Prostate gland (tissue), 2 donors: ENCODE data around the gene PGBD5. TPM values are rescaled to one million over a fixed set of nuclear protein-coding genes. Genes with fewer than 3 reads are reported as not detected.

ENCODE experiments used
- DNase-seq: peaks from one replicate; pipeline ENCODE4 v3.0.0-alpha.2; 2019; ENCODE audit warnings: low spot score
- H3K27ac ChIP-seq, 2 donors: fragments of 200-600 bp; sonication (generic); 2 replicates each; pipeline ENCODE4 v1.5.1; 2017 to 2019
- H3K27me3 ChIP-seq: fragments of 200-600 bp; sonication (generic); replicated peaks from 2 replicates; pipeline ENCODE4 v1.5.1; 2019; ENCODE audit not compliant: insufficient read depth
- H3K36me3 ChIP-seq, 2 donors: fragments of 200-600 bp; sonication (generic); 1 replicate in 1 of 2; 2 replicates in 1 of 2; pipeline versions ENCODE4 v1.5.1 to v1.8.1; 2017 to 2019
- H3K4me1 ChIP-seq: fragments of 200-600 bp; sonication (generic); replicated peaks from 2 replicates; pipeline ENCODE4 v1.5.1; 2019
- H3K4me3 ChIP-seq, 2 donors: fragments of 200-600 bp; sonication (generic); 2 replicates each; pipeline ENCODE4 v1.5.1; 2017 to 2019
- H3K9me3 ChIP-seq: fragments of 200-600 bp; sonication (generic); 2 replicates; pipeline ENCODE4 v1.5.1; 2017
- CTCF ChIP-seq, 4 experiments: fragments of 200-600 bp in 2 of 4; fragments of 450-650 bp in 2 of 4; sonication (generic) in 2 of 4; IDR thresholded peaks; 1 replicate in 3 of 4; 2 replicates in 1 of 4; pipeline ENCODE4 v1.5.1; 2016 to 2019; ENCODE audit warnings: antibody characterized with exemption in 4 of 4, mild to moderate bottlenecking in 2 of 4, moderate library complexity in 2 of 4
- POLR2A ChIP-seq: fragments of 450-650 bp; IDR thresholded peaks from one replicate; pipeline ENCODE4 v1.6.1; 2016; ENCODE audit warnings: antibody characterized with exemption, mild to moderate bottlenecking
- POLR2AphosphoS5 ChIP-seq: sonication (generic); formaldehyde crosslinking; IDR thresholded peaks from one replicate; pipeline ENCODE4 v1.6.1; 2017; ENCODE audit warnings: antibody characterized with exemption
- WGBS: methylation state at CpG from one replicate; pipeline ENCODE4 v1.1.5; 2018; 5-methylcytosine and 5-hydroxymethylcytosine counted together
- intact Hi-C: fragments of 100-400 bp; cut with DNase I; formaldehyde crosslinking; loops from one replicate; pipeline ENCODE4 v1.14.2; 2022
- total RNA-seq, 2 donors: library from RNA; depleted of rRNA; stranded (reverse); fragments of >200 nt; gene quantifications; one replicate each; pipeline ENCODE4 v1.1.0, GENCODE V29; 2016

PGBD5 gene
- total RNA-seq, 2 donors from 2014 or later = 0.55 to 8.8 TPM

- no peaks in the 10 kb centered on the region for H3K4me1 ChIP-seq
- no peaks in the 10 kb centered on the region for H3K27me3 ChIP-seq
- H3K36me3 ChIP-seq = no peaks in the 10 kb centered on the region
- H3K9me3 ChIP-seq = no peaks in the 10 kb centered on the region
- 69% methylated on average over 6 of the region's 6 CpGs for WGBS
- no peak for TF ChIP-seq CTCF (IDR thresholded peaks at IDR 0.05)
- no peak for TF ChIP-seq POLR2AphosphoS5
- TF ChIP-seq POLR2A = no peak
- no peak for DNase-seq
- H3K4me3 ChIP-seq = no peak overlapping the region
- intact Hi-C loops = no loop called here
- H3K27ac ChIP-seq = no peak overlapping the region
Observed at GRCh38 chr1:230375780-230376179, 50.4 kb downstream of the PGBD5 start.

- no peaks in the 10 kb centered on the region for H3K27me3 ChIP-seq
- no peak overlapping the region for H3K4me3 ChIP-seq
- DNase-seq = no peak
- WGBS = 49% methylated on average over 3 of the region's 3 CpGs
- no peak overlapping the region for H3K27ac ChIP-seq
- intact Hi-C loops = no loop called here
- H3K4me1 ChIP-seq = no peaks in the 10 kb centered on the region
- TF ChIP-seq POLR2A (no peak), POLR2AphosphoS5 (no peak), CTCF (IDR thresholded peaks at IDR 0.05) (no peak)
- no peaks in the 10 kb centered on the region for H3K36me3 ChIP-seq
- H3K9me3 ChIP-seq = no peaks in the 10 kb centered on the region
Observed at GRCh38 chr1:230375147-230375546, 51.0 kb downstream of the PGBD5 start.

GRCh38 chr1:230371923-230372703 lies 54.0 kb downstream of the PGBD5 start:
- TF ChIP-seq CTCF (IDR thresholded peaks at IDR 0.05) = no peak
- Histone ChIP-seq H3K9me3 (no peaks in the 10 kb centered on the region), H3K36me3 (no peaks in the 10 kb centered on the region), H3K27ac (no peak overlapping the region), H3K4me1 (no peaks in the 10 kb centered on the region), H3K4me3 (no peak overlapping the region), H3K27me3 (no peaks in the 10 kb centered on the region)
- 55% methylated on average over 12 of the region's 12 CpGs for WGBS
- no peak for DNase-seq
- intact Hi-C loops = no loop called here

- TF ChIP-seq POLR2A (no peak), POLR2AphosphoS5 (no peak), CTCF (IDR thresholded peaks at IDR 0.05) (no peak)
- no peaks in the 10 kb centered on the region for H3K9me3 ChIP-seq
- H3K4me1 ChIP-seq = no peaks in the 10 kb centered on the region
- intact Hi-C loops = no loop called here
- no peak for DNase-seq
- no peaks in the 10 kb centered on the region for H3K27me3 ChIP-seq
- no peaks in the 10 kb centered on the region for H3K36me3 ChIP-seq
- no peak overlapping the region for H3K27ac ChIP-seq
- H3K4me3 ChIP-seq = no peak overlapping the region
- 86% methylated on average over 10 of the region's 10 CpGs for WGBS
Observed at GRCh38 chr1:230370109-230370508, 56.0 kb downstream of the PGBD5 start.

- Histone ChIP-seq H3K9me3 (no peaks in the 10 kb centered on the region), H3K27ac (no peak overlapping the region), H3K4me3 (no peak overlapping the region), H3K4me1 (no peaks in the 10 kb centered on the region), H3K36me3 (no peaks in the 10 kb centered on the region), H3K27me3 (no peaks in the 10 kb centered on the region)
- intact Hi-C loops = no loop called here
- DNase-seq = no peak
- 65% methylated on average over 4 of the region's 4 CpGs for WGBS
- TF ChIP-seq POLR2A = no peak
Observed at GRCh38 chr1:230368871-230369270, 57.3 kb downstream of the PGBD5 start.
